Measurements from ENCODE around the gene BLCAP. TPM values are rescaled to one million over a fixed set of nuclear protein-coding genes. Genes with fewer than 3 reads are reported as not detected.
A peak's percentile ranks its signal among the peaks of the same experiment; 100 is the strongest.
"Not testable (repeated sequence)": the region's sequence is repeated elsewhere in the genome, so short reads cannot be mapped to it uniquely, and the experiment has no call there.

BLCAP gene
- 35.9 and 47.3 TPM in 2 replicates for total RNA-seq (ENCODE audit: low replicate concordance)

DNA sequence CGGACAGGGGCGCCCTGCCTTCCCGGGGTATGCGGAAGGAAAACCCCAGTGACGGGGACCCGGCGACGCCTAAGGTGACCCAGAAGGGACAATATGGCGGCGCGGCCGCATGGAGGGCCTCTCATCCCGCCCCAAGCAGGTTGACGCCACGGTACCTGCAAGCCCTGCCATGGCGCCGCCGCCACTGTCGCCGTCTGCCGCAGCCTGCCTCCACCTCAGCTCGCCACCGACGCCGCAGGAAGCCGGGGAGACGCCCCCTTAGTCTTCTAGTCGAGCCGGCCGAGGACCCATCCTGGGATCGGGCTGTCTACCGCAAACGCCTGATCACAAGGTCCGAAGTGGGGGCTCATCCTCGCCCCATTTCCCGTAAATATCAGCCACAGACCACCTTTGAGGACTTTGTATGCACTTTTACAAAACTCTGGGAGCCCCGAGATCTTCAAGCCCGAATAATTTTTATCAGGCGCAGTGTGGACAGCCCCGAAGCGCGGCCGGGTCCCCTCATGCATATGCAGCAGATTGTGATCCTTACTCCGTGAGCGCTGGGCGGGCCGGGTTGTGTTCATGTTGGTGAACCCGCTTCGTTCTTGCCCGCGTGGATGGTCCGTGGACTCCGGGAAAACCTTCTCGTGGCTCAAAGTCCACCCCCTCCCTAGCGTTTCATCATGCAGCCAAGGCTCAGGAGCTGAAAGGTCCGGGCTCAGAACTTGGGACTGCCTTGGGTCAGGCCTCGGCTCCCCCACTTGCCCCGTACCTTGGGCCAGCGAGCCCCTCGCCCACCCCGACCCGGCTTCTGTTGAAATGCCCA lies at the start of gene BLCAP:
BLCAP (minus strand) TSS at position 239 of the 808 bp plus-strand sequence. CDS start 8,702 bp downstream, outside the sequence.
- TF ChIP-seq, protein P1, sequence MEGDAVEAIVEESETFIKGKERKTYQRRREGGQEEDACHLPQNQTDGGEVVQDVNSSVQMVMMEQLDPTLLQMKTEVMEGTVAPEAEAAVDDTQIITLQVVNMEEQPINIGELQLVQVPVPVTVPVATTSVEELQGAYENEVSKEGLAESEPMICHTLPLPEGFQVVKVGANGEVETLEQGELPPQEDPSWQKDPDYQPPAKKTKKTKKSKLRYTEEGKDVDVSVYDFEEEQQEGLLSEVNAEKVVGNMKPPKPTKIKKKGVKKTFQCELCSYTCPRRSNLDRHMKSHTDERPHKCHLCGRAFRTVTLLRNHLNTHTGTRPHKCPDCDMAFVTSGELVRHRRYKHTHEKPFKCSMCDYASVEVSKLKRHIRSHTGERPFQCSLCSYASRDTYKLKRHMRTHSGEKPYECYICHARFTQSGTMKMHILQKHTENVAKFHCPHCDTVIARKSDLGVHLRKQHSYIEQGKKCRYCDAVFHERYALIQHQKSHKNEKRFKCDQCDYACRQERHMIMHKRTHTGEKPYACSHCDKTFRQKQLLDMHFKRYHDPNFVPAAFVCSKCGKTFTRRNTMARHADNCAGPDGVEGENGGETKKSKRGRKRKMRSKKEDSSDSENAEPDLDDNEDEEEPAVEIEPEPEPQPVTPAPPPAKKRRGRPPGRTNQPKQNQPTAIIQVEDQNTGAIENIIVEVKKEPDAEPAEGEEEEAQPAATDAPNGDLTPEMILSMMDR (IDR thresholded peaks at IDR 0.05; ENCODE audit: insufficient read depth, low read length) = no peak
- peak; percentile 89 for DNase-seq (ENCODE audit: low read depth)
- H3K4me3 ChIP-seq (ENCODE audit: low read depth, low read length) = peak within 1 kb of the TSS; percentile 94

GRCh38 chr20:37577436-37577835 lies 49.8 kb upstream of the BLCAP start:
- not testable (repeated sequence) for DNase-seq (ENCODE audit: low read depth); H3K4me3 ChIP-seq (ENCODE audit: low read depth, low read length)

DNA sequence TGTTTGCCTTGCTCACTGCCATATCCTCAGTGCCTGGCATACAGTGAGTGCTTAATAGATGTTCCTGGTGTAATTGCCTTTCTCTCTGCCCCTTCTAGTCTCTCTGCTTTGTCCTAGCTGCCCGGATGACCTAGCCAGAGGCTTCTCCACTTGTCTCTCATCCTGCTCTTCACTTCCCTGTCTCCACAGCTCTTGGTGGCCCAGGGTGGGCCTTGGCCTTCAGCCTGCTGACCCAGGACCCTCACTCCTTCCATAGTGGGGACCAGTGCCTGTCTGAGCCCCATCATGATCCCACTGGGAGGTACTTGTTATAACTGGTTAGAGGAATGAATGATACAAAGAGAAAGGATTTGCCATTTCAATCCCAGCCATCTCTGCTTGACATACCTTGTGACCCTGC lies 49.2 kb upstream of the BLCAP start:
- H3K4me3 ChIP-seq (ENCODE audit: low read depth, low read length) = no peak overlapping the region
- no peak for DNase-seq (ENCODE audit: low read depth)
- TF ChIP-seq, protein P1 (IDR thresholded peaks at IDR 0.05; ENCODE audit: insufficient read depth, low read length) = no peak

GRCh38 chr20:37575884-37576283 lies 48.2 kb upstream of the BLCAP start:
- no peak for DNase-seq (ENCODE audit: low read depth)
- TF ChIP-seq, protein P1 (IDR thresholded peaks at IDR 0.05; ENCODE audit: insufficient read depth, low read length) = no peak
- H3K4me3 ChIP-seq (ENCODE audit: low read depth, low read length) = no peak overlapping the region

GRCh38 chr20:37574199-37574890 lies 46.7 kb upstream of the BLCAP start:
- H3K4me3 ChIP-seq (ENCODE audit: low read depth, low read length) = no peak overlapping the region
- TF ChIP-seq, protein P1 (IDR thresholded peaks at IDR 0.05; ENCODE audit: insufficient read depth, low read length) = no peak
- no peak for DNase-seq (ENCODE audit: low read depth)

DNA sequence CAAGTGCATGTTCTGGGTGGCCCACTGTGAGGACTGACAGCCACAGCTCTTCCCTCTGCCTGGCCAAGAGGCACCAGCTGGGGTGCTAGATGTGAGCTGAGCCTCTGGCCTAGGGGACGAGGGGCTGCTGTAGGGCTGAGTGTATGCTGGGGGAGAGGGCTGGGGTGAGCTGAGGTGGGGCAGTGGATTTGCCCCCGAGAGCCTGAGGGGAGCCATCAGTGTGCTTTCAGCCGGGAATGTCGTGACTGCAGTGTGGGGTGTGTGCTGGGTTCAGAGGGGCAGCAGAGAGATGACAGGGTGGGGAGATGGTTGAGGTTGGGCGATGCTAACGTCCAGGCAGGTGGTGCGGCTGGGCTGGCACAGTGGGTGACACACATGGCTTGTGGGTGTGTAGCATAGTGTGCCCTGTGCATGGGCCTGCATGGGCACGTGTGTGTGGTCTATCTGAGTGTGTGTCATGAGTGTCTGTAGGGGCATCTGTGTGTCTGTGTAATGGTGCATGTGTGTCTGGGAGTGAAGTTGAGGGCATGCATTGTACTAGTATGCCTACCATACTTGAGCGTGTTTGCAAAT lies 46.0 kb upstream of the BLCAP start:
- TF ChIP-seq, protein P1 (IDR thresholded peaks at IDR 0.05; ENCODE audit: insufficient read depth, low read length) = no peak
- no peak overlapping the region for H3K4me3 ChIP-seq (ENCODE audit: low read depth, low read length)
- no peak for DNase-seq (ENCODE audit: low read depth)

DNA sequence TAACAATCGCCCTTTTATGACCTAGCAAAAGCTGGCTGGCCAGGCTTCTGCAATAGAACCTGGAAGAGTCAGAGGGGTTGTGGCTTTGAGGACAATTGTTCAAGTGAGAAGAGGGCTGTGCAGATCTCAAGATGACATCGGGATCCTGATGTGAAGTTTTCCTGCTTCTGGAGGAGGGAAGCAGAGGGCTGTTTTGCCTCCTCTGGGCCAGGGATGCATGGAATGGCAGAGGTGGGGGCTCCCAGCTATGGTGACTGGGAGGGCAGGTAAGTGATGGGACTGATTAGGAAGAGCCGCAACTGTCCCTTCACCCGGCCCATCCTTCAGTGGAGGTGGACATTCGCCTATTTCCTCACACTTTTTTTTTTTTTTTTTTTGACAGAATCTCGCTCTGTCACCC lies 43.4 kb upstream of the BLCAP start:
- no peak overlapping the region for H3K4me3 ChIP-seq (ENCODE audit: low read depth, low read length)
- TF ChIP-seq, protein P1 (IDR thresholded peaks at IDR 0.05; ENCODE audit: insufficient read depth, low read length) = no peak
- no peak for DNase-seq (ENCODE audit: low read depth)
